GM06990 (cell line): ENCODE data around the gene RTN4RL1.

Experiments
- DNase-seq: peaks from one replicate; pipeline ENCODE4 v3.0.0-alpha.2; 2011; ENCODE audit not compliant: insufficient read length; ENCODE audit errors: extremely low read depth
- H3K27me3 ChIP-seq: replicated peaks from 2 replicates; pipeline ENCODE4 v1.6.0; 2011; ENCODE audit warnings: low read length; ENCODE audit not compliant: control insufficient read depth, insufficient read depth
- H3K36me3 ChIP-seq: 2 replicates; pipeline ENCODE4 v1.5.1; 2011; ENCODE audit warnings: low read length; ENCODE audit not compliant: control insufficient read depth, insufficient read depth
- H3K4me3 ChIP-seq: replicated peaks from 2 replicates; pipeline ENCODE4 v1.5.1; 2011; ENCODE audit warnings: low read depth, mild to moderate bottlenecking, control low read depth, low read length
- TF ChIP-seq, protein P1 (sequence below): IDR thresholded peaks from 2 replicates; pipeline ENCODE4 v1.5.1; 2011; ENCODE audit warnings: low read length, control low read depth, mild to moderate bottlenecking, inconsistent platforms; ENCODE audit not compliant: insufficient read depth, poor library complexity, severe bottlenecking

The RTN4RL1 gene

DNA sequence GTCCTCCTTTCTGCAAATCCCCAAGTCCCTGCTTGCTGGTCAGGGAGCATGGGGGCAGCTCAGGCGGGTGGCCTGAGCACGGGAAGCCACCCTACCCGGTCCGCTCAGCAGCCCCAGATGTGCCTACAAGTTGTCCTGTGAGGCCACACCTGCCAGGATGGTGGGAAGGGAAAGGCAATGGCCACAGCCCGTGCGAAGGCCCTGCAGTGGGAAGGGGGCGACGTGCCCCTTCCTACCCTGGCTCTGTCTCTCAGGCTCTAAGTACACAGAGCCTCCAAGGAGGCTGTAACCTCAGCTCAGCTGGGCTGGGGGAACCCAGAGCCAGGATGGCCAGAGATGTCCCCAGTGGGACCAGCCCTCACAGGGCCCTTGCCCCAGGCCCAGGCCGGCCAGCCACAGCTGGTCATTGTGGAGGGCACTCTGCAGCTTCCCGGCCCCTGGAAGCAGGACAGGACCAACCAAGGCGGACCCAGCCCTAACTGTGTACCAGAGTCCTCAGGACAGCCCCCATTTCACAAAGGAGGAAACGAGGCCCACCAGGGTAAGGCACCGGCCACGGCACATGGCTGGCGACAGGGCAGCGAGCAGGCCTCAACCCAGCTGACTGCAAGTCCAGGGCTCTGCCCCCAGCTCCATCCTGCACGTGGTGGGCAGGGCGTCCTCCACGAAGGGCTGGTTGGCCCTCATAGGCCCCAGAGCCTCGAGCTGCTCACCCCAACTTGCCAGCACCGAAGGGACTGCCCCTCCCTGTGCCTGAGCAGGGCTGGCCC lies 82.3 kb downstream of the RTN4RL1 start:
- no peaks in the 10 kb centered on the region for H3K36me3 ChIP-seq
- no peaks in the 10 kb centered on the region; the same call in 1 of the 2 replicates for H3K27me3 ChIP-seq
- no peak overlapping the region for H3K4me3 ChIP-seq
- TF ChIP-seq, protein P1, sequence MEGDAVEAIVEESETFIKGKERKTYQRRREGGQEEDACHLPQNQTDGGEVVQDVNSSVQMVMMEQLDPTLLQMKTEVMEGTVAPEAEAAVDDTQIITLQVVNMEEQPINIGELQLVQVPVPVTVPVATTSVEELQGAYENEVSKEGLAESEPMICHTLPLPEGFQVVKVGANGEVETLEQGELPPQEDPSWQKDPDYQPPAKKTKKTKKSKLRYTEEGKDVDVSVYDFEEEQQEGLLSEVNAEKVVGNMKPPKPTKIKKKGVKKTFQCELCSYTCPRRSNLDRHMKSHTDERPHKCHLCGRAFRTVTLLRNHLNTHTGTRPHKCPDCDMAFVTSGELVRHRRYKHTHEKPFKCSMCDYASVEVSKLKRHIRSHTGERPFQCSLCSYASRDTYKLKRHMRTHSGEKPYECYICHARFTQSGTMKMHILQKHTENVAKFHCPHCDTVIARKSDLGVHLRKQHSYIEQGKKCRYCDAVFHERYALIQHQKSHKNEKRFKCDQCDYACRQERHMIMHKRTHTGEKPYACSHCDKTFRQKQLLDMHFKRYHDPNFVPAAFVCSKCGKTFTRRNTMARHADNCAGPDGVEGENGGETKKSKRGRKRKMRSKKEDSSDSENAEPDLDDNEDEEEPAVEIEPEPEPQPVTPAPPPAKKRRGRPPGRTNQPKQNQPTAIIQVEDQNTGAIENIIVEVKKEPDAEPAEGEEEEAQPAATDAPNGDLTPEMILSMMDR, result no peak
- no peak for DNase-seq

DNA sequence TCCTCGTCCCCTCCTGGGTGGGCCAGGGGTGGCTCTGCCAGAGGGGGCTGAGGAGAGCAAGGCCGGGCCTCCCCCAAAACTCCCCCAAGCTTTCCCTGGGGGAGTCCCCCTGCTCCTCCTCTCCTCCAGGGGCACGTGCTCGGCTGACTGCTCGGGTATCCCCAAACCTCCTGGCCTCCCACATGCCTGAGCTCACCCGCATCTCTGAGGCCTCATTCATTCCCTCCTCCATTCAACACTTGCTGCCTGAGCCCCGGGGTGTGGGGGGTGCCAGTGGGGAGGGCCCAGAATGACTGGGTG lies 83.1 kb downstream of the RTN4RL1 start:
- H3K36me3 ChIP-seq, result no peaks in the 10 kb centered on the region
- no peak for DNase-seq
- TF ChIP-seq, protein P1, result no peak
- H3K27me3 ChIP-seq, result no peaks in the 10 kb centered on the region; the same call in 1 of the 2 replicates
- H3K4me3 ChIP-seq, result no peak overlapping the region

GRCh38 chr17:1941272-1942065 lies 83.7 kb downstream of the RTN4RL1 start:
- H3K27me3 ChIP-seq, result no peaks in the 10 kb centered on the region; the same call in 1 of the 2 replicates

DNA sequence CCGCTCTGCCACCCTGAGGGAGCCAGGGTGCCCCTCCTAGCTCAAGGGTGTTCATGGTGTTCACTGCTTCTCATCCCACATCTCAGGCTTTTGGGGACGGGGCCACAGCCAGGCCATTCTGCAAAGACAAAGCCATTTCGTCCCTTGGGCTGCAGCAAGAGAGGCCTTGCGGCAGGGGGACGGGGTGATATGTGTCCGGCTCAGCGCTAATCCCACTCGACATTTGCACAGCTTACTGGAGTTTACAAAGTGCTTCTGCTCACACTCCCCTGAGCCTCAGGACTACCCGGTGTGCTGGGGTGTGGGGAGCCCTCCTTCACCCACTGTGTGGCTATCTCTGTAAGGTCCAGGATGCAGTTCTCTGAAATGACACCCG lies 84.3 kb downstream of the RTN4RL1 start:
- Histone ChIP-seq H3K4me3 (no peak overlapping the region), H3K27me3 (no peaks in the 10 kb centered on the region; the same call in 1 of the 2 replicates), H3K36me3 (no peaks in the 10 kb centered on the region)
- TF ChIP-seq, protein P1, result no peak
- no peak for DNase-seq

More at GRCh38 chr17:1941272-1942065, 83.7 kb downstream of the RTN4RL1 start:
- DNase-seq, result no peak
- no peak overlapping the region for H3K4me3 ChIP-seq
- H3K36me3 ChIP-seq, result no peaks in the 10 kb centered on the region
- TF ChIP-seq, protein P1, result no peak

GRCh38 chr17:1939981-1940809 lies 84.9 kb downstream of the RTN4RL1 start:
- DNase-seq, result no peak
- Histone ChIP-seq H3K36me3 (no peaks in the 10 kb centered on the region), H3K27me3 (no peaks in the 10 kb centered on the region; the same call in 1 of the 2 replicates), H3K4me3 (no peak overlapping the region)
- TF ChIP-seq, protein P1, result no peak
